Astrocyte of the cerebellum (primary cell): ENCODE measurements around the gene DNAH2.

ENCODE experiments used
- DNase-seq: peaks from one replicate; pipeline ENCODE4 v3.0.0-alpha.2; 2011; ENCODE audit warnings: low read depth
- H3K4me3 ChIP-seq: 2 replicates; pipeline ENCODE4 v1.5.1; 2011; ENCODE audit warnings: mild to moderate bottlenecking, low read depth, low read length, moderate library complexity
- CTCF ChIP-seq: IDR thresholded peaks from 2 replicates; pipeline ENCODE4 v1.5.1; 2012; ENCODE audit warnings: low read length, low read depth, moderate library complexity, mild to moderate bottlenecking; ENCODE audit errors: missing control alignments
- in situ Hi-C: cut with HindIII; loops from 2 replicates; pipeline ENCODE4 v1.10.0; 2017; ENCODE audit warnings: low sequenced_read_pairs

DNAH2 gene

GRCh38 chr17:7707858-7708750 lies 9.4 kb upstream of the DNAH2 start:
- H3K4me3 ChIP-seq = no peak overlapping the region
- DNase-seq = no peak
- in situ Hi-C loops = no loop called here
- no peak for TF ChIP-seq CTCF

GRCh38 chr17:7709031-7709430 lies 8.5 kb upstream of the DNAH2 start:
- in situ Hi-C loops = no loop called here
- TF ChIP-seq CTCF = no peak
- H3K4me3 ChIP-seq = no peak overlapping the region
- no peak for DNase-seq

GRCh38 chr17:7710301-7710700 lies 7.2 kb upstream of the DNAH2 start:
- no peak overlapping the region for H3K4me3 ChIP-seq
- DNase-seq = no peak
- in situ Hi-C loops = no loop called here
- TF ChIP-seq CTCF = no peak

GRCh38 chr17:7711051-7711755 lies 6.3 kb upstream of the DNAH2 start:
- TF ChIP-seq CTCF = no peak
- in situ Hi-C loops = no loop called here
- H3K4me3 ChIP-seq = no peak overlapping the region
- DNase-seq = no peak

- no peak overlapping the region for H3K4me3 ChIP-seq
- TF ChIP-seq CTCF = no peak
- in situ Hi-C loops = no loop called here
- DNase-seq = no peak
Measured at GRCh38 chr17:7712111-7712771, 5.3 kb upstream of the DNAH2 start.

- in situ Hi-C loops = no loop called here
- no peak for TF ChIP-seq CTCF
- no peak overlapping the region for H3K4me3 ChIP-seq
- DNase-seq = no peak
Measured at GRCh38 chr17:7713782-7714181, 3.8 kb upstream of the DNAH2 start.
